Stimulated activated CD4-positive, alpha-beta T cell treated with anti-CD3 and anti-CD28 coated beads, Interleukin-2, amount 100 ng/mL, for 4 hours (primary cell): ENCODE measurements around the gene DES.
A peak's percentile ranks its signal among the peaks of the same experiment; 100 is the strongest.

Experiments
- DNase-seq: peaks from one replicate; pipeline ENCODE4 v3.0.0-alpha.2; 2020; ENCODE audit warnings: low read depth

Gene DES

GRCh38 chr2:219453671-219454590 is 35.8 kb downstream of the DES start:
- no peak for DNase-seq

GRCh38 chr2:219455581-219455980 is 37.4 kb downstream of the DES start:
- DNase-seq, result no peak

DNA sequence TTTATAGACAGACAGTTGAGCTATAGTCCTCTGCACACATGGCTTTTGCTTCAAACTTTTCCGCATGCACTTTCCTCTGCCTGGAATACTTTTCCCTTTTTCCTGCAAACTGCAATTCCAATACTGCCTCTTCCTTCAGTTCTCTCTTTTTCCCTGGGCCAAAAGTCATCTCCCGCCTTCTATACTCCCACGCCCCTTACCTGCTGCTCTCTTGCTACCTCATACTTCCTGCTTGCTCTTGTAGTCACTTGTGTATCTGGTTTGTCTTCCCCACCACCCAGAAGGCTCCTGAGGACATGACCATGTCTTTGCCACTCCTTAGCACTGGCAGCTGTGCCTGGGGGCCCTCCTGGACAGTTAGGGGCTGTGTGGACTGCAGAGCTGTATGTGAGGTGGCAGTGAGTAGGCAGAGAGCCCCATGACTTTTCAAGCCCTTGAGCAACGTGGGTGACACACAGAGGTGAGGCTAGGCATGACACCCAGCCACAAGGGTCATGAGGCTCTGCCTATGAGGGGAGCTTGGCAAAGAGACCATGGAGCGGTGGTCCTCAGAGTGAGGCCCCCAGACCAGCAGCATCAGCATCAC is 39.7 kb downstream of the DES start:
- no peak for DNase-seq

DNA sequence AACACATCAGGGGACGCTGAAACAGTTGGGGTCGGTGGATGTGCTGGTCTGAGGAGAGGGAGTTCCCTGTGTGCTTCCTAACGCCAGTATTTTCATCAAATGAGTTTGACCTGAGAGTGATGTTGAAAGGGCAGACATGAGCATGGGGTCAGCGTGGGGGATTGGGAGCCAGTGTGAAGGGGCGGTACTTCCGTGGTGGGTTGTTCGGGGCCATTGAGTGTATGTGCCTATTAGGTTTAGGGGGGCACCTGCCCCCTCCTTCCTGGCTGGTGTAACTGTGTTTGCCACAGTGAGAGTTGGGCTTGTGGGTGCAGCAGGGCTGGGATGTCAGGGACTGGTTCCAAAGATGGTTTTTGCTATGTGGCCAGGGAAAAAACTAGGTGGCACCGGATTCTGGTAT is 40.8 kb downstream of the DES start:
- DNase-seq, result no peak

DNA sequence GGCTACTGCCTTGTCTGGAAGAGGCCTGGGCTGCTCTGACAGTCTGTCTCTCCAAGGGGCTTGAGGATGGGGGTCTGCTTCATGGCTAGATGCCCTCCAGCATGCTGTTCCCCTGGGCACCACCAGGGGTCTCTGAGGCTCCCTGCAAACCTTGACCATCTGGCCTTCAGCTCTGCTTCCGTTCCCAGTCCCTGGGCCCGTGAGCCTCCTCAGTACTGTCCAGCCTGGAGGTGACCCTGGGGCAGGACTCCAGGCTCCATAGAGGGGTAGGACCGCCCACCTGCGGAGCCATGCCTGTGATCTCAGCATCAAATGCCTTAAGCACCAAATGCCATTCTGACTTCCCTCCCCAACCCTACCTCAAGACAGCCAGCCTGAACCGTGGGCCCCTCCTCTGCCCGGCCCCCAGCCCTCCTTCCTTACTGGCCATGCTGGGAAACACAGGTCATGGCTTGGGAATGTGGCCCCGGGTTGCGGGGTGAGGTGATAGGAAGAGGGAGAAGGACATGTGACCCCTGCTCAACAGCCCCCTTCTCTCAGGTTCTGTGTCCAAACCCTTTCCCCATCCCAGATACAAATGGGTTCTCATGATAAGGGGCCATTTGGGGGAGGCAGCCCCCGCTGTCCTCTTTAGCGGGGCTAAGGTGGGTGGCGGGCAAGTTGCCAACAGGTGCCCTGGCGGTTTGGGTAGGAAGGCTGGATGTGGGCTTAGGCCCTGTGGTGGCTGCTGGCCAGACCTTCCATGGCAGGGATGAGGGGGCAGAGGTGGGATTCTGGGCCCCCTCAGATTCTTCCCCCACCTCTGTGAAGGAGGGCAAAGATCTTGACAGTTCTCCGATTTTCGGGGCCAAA is 41.5 kb downstream of the DES start:
- DNase-seq, result peak; percentile 19

DNA sequence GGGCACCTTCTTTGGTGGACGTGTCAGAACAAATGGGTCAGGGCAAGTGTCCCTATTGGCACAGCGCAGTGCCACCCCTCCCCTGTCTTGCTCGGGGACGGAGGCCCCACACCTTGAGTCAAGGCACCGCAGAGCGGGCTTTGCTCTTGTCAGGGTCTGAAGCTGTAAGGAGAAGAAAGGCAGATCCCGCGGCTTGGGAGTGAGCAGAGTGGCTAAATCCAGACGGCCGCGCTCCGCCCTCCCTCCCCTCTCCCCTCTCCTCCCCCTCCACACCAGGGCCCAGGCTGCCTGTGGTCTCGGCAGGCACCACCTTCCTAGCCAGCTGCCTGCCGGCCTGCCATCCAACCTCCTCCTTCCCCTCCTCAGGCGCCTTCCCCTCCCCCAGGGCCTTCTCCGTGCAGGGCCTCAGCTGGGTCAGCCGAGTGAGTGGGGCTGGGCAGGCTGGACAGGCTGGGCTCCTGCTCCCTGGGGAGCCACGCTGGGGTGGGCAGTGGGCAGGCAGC is 42.3 kb downstream of the DES start:
- DNase-seq, result no peak

- no peak for DNase-seq
These were observed 42.9 kb downstream of the DES start for GRCh38 chr2:219461047-219461514.

DNA sequence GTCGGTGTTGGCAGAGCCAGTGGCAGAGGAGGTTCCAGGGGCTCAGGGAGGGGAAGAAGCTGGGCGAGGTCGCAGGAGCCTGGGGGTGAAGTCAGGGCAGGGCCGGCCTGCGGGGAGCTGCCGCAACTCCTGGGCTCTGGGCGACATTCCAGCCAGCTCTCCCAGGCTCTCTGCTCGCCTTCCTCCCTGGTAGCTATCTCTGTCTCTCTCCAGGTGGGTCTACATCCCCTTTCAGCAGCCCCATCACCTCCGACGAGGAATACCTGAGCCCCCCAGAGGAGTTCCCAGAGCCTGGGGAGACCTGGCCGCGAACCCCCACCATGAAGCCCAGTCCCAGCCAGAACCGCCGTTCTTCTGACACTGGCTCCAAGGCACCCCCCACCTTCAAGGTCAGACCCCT is 43.5 kb downstream of the DES start:
- no peak for DNase-seq

GRCh38 chr2:219462349-219462748 is 44.2 kb downstream of the DES start:
- DNase-seq, result no peak

- DNase-seq, result no peak
These were observed 46.3 kb downstream of the DES start for GRCh38 chr2:219464286-219465032.

DNA sequence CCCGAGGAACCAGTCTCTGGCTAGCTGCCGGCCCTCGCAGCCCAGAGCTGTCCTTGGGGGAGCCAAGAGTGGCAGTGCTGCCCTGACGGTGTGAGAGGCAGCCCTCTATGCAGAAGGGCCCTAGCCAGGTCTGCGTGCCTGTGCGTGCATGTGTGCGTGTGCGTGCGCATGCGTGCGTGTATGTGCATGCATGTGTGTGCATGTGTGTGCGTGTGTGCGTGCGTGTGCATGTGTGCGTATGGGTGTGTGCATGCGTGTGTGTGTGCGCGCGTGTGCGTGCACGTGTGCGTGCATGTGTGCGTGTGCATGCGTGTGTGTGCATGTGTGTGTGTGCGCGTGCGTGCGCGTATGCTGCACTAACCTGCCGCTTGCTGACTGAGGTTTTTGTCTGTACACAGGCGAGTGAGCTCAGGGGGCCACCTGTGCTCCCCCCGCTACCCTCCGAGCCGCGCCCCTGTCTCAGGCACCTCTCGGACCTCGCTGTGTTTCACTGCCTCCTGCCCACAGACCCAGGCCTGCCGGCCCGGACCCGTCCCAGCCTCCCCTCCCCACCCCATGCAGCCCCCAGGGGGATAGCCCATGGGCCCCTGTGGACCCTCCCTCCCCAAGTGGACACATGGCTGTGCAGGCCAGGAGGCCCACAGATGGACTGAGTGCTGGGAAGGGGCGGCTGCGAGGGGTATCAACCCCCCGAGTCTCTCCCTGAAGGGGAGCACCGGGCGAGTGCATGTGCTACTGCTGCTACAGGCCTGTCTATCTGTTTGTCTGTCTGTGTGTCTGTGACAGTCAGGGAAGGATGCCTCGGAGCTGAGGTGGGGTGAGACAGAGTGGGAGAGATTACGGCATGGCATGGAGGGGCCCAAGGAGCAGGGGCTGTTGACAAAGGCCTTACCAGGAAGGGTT is 47.7 kb downstream of the DES start:
- no peak for DNase-seq

- no peak for DNase-seq
These were observed 48.9 kb downstream of the DES start for GRCh38 chr2:219466816-219467735.

- no peak for DNase-seq
These were observed 49.5 kb downstream of the DES start for GRCh38 chr2:219467736-219468075.

DNA sequence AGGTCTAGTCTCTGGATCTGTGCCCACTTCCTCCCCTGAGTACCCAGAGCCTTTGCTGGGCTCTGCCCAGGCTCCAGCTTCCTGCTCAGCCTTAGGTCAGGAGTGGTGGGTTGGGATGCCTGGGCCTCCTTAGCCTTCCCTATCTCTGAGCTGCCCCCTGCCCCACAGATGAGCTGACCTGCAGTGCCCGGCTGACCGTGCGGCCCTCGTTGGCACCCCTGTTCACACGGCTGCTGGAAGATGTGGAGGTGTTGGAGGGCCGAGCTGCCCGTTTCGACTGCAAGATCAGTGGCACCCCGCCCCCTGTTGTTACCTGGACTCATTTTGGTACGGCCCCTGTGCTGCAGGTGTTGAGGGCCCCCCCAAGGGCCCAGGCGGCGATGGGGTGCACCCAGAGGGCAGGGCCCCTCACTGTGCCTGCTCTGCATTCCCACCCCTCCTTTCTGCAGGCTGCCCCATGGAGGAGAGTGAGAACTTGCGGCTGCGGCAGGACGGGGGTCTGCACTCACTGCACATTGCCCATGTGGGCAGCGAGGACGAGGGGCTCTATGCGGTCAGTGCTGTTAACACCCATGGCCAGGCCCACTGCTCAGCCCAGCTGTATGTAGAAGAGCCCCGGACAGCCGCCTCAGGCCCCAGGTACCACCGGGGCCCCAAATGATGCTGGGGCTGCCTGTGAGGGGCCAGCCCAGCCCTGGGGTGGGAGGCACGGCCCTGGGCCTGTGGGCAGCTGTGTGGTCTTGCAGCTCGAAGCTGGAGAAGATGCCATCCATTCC is 50.4 kb downstream of the DES start:
- DNase-seq, result no peak

DNA sequence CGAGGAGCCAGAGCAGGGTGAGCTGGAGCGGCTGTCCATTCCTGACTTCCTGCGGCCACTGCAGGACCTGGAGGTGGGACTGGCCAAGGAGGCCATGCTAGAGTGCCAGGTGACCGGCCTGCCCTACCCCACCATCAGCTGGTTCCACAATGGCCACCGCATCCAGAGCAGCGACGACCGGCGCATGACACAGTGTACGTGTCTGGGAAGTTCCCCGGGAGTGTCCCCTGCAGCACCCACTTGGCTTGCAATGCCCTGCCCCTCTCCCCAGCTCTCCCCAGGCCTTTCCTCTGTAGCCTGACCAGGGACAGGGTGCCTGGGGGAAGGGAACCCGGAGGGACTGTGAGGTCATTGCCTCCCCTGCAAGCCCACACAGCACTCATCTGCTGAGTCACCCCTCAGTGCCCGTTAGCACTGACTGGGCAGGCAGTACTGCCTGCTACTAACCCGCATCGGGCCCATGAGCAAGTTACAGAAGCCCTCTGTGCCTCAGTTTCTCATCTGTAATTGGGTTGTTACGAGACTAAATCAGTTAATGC is 51.1 kb downstream of the DES start:
- DNase-seq, result no peak

DNA sequence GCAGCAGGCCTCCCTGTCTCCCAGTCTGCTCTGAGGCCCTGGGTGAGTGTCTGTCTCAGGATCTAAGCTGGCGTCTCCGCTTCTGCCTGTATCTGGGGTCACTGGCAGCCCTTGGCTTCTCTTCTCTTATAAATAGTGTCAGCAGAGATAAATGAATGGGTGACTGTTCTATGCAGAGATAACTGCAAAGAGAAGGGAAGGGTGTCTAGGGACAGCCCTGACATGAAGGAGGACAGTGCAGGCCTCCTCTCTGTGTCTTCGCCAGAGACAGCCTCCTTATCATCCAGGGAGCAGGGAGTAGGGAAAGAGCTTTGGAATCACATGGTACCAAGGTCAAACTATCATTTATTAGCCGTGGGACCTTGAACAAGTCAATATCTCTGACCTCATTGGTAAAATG is 52.3 kb downstream of the DES start:
- DNase-seq, result no peak

GRCh38 chr2:219471476-219472371 is 53.5 kb downstream of the DES start:
- no peak for DNase-seq
